GM12875 (cell line): ENCODE data around the gene DHRS2.

Experiments used
- H3K4me3 ChIP-seq: one replicate; pipeline ENCODE4 v1.5.1; 2011; ENCODE audit warnings: low read depth, low read length, control low read depth
- TF ChIP-seq, protein P1 (sequence below): IDR thresholded peaks from 2 replicates; pipeline ENCODE4 v1.5.1; 2011; ENCODE audit warnings: low read depth, mild to moderate bottlenecking, control low read depth, inconsistent platforms, low read length, moderate library complexity, borderline replicate concordance; ENCODE audit not compliant: insufficient read depth

Gene DHRS2

DNA sequence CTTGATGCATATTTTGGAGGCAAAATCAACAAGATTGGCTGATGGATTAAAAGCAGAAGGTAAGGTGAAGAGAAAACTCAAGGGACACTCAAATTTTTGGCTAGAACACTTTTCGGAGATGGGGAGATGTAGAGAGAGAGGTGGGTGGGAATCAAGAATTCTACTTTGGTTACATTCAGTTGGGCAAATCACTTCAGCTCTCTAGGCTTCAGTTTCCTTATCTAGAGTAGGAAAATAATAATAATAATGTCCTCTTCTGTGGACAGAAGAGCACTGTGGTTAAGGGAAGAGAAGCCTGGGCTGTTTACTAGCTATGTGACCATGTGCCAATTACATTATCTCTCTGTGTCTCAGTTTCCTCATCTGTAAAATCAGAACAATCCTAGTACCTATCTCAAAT lies 23.4 kb upstream of the DHRS2 start:
- H3K4me3 ChIP-seq, result no peak overlapping the region
- TF ChIP-seq, protein P1, sequence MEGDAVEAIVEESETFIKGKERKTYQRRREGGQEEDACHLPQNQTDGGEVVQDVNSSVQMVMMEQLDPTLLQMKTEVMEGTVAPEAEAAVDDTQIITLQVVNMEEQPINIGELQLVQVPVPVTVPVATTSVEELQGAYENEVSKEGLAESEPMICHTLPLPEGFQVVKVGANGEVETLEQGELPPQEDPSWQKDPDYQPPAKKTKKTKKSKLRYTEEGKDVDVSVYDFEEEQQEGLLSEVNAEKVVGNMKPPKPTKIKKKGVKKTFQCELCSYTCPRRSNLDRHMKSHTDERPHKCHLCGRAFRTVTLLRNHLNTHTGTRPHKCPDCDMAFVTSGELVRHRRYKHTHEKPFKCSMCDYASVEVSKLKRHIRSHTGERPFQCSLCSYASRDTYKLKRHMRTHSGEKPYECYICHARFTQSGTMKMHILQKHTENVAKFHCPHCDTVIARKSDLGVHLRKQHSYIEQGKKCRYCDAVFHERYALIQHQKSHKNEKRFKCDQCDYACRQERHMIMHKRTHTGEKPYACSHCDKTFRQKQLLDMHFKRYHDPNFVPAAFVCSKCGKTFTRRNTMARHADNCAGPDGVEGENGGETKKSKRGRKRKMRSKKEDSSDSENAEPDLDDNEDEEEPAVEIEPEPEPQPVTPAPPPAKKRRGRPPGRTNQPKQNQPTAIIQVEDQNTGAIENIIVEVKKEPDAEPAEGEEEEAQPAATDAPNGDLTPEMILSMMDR, result no peak

DNA sequence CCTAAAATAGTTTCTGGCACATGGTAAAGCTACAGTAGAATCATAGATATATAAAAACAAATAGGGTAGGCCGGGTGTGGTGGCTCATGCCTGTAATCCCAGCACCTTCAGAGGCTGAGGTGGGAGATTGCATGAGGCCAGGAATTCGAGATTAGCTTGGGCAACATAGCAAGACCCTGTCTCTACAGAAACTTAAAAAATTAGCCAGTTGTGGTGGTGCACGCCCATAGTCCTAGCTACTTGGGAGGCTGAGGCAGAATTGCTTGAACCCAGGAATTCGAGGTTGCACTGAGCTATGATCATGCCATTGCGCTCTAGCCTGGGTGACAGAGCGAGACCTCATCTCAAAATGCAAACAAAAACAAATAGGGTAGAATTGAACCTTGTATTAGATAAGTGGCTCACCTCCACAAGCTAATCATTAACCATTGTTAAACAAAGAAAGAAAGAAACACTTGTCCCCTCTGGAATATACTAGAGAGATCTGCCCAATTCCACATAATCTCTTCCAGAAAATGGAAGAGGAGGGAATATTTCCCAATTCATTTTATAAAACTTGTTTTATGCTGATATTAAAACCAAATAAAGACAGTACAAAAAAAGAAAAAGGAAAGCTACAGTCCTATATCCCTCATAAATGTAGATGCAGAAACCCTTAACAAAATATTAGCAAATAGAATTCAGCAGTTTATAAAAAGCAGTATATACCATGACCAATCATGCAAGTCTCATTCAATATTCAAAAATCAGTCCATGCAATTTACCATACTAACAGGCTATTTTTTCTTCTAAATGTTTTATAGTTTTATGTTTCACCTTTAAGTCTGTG lies 22.7 kb upstream of the DHRS2 start:
- TF ChIP-seq, protein P1, result no peak

DNA sequence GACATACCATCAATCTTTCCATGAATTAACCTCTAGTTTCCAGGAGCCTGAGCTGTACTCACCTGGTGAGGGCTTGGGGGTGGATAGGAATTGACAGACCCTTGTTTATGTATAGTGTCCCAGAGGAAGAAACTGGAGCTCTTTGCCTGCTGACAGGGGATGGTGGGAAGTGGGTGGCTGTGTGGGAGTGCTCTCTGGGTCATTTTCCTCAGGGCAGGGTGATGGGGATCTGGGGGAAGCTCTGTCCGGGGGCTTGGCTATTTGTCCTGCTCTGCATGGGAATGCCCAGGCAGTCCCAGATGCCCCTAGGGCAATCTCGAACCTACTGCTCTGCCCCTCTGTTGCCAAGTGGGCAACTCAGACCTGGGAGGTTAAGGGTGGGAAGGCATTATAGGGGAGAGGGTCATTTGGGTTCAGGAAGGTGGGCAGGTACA lies 21.8 kb upstream of the DHRS2 start:
- H3K4me3 ChIP-seq, result no peak overlapping the region
- TF ChIP-seq, protein P1, result no peak

More for the DNA sequence above, 22.7 kb upstream of the DHRS2 start:
- H3K4me3 ChIP-seq, result no peak overlapping the region

DNA sequence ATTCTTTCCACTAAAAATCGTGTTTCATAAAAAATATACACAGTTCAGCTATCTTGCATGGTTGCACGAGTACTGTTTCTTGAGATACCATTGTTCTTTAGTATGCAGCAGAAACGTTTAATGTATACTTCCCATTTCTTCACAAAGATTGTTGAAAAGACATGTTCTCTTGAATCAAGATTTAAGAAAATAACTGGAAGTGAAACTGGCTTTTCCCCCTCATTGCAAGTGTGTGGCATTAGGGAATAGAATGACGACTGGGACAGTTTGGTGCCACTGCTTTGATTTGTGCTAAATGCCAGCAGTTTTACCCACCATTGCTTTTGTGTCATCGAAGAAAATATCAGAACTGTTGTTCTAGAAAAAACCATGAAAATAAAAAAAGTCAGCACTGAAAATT lies 20.3 kb upstream of the DHRS2 start:
- H3K4me3 ChIP-seq, result no peak overlapping the region

DNA sequence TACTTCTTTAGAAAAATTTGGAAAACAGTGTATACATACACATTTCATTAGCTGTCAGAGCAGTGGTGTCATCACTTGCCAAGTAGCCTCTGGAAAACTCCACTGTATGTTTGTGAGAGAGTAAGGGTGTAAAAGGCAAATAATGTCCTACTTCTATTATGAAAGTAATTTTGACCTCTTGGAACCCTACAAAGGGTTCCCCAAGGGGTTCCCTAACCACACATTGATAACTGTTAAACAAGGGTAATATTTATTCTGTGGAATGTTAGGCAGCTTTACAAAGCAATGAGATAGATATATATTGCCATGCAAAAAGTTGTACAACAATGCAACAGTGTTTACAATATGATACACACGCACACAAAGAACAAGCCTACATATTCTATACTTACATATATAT lies 18.6 kb upstream of the DHRS2 start:
- TF ChIP-seq, protein P1, result no peak

More for the DNA sequence above, 20.3 kb upstream of the DHRS2 start:
- TF ChIP-seq, protein P1, result no peak

DNA sequence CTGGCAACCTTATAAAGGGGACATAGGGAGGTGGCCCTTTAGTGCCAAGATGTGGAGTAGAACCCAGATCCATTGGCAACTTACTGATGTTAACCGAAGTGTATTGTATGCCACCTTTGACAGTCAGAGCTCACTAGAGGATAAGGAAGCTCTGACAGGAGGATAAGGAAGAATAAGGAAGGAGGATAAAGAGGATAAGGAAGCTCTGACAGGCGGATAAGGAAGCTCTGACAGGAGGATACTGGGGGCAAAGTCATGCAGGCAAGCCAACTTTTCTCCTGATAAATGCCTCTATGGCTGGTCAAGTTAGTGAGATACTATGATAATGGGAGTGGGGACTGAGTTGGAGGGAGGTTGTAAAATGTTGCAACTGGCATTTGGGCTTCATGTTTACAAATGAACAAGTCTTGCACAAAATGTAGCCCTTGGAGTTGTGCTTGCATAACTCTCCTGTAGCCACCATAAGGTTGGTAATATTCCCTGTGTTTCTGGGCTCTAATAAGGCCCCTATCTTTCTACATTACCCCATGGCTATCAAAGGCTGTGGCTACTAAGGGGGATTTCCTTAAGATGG lies 17.7 kb upstream of the DHRS2 start:
- TF ChIP-seq, protein P1, result no peak
- H3K4me3 ChIP-seq, result no peak overlapping the region

More for the DNA sequence above, 18.6 kb upstream of the DHRS2 start:
- H3K4me3 ChIP-seq, result no peak overlapping the region

DNA sequence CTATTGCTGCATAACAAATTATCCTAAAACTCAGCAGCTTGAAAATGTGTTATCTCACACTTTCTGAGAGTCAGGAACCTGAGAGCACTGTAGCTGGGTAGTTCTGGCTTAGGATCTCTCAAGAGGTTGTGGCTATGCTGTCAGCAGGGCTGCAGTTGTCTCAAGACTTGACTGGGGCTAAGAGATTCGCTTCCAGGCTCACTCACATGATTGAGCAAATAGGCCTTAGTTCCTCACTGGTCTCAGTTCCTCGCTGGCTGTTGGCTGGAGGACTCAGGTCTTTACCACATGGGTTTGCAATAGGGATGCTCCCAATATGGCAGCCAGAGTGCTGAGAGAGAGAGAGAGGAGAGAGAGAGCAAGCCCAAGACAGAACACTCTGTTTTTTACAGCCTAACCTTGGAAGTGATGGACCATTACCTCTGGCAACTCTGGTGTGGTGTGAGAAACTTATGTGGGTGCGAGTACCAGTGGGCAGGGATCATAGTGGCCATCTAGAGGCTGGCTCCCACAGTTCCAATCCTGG lies 15.9 kb upstream of the DHRS2 start:
- TF ChIP-seq, protein P1, result no peak
- no peak overlapping the region for H3K4me3 ChIP-seq
